Stimulated activated CD8-positive, alpha-beta memory T cell treated with anti-CD3 and anti-CD28 coated beads, Interleukin-12 subunit alpha, Interleukin-12 subunit beta, amount 100 ng/mL, for 1 hour (primary cell): ENCODE data around the gene CAND1.

ENCODE experiments used
- DNase-seq: peaks from one replicate; pipeline ENCODE4 v3.0.0-alpha.2; 2020; ENCODE audit warnings: low read depth

CAND1 gene

GRCh38 chr12:67268896-67269632 lies at the start of gene CAND1:
Gene CAND1 (plus strand): TSS chr12:67269358. CDS start chr12:67269718, 360 bp downstream.
- DNase-seq, result peak; percentile 92

- no peak for DNase-seq
Measured at GRCh38 chr12:67220065-67220464, 49.1 kb upstream of the CAND1 start.

GRCh38 chr12:67222302-67222701 lies 46.9 kb upstream of the CAND1 start:
- DNase-seq, result no peak

- DNase-seq, result no peak
Measured at GRCh38 chr12:67223225-67223624, 45.9 kb upstream of the CAND1 start.

- DNase-seq, result no peak
Measured at GRCh38 chr12:67237231-67237630, 31.9 kb upstream of the CAND1 start.

GRCh38 chr12:67239061-67239460 lies 30.1 kb upstream of the CAND1 start:
- no peak for DNase-seq

- DNase-seq, result no peak
Measured at GRCh38 chr12:67241482-67241881, 27.7 kb upstream of the CAND1 start.

- no peak for DNase-seq
Measured at GRCh38 chr12:67243260-67243659, 25.9 kb upstream of the CAND1 start.

- DNase-seq, result no peak
Measured at GRCh38 chr12:67245571-67245970, 23.6 kb upstream of the CAND1 start.

- DNase-seq, result no peak
Measured at GRCh38 chr12:67251012-67251411, 18.1 kb upstream of the CAND1 start.

GRCh38 chr12:67254372-67255026 lies 14.7 kb upstream of the CAND1 start:
- no peak for DNase-seq

GRCh38 chr12:67256649-67257048 lies 12.5 kb upstream of the CAND1 start:
- DNase-seq, result no peak

GRCh38 chr12:67263471-67263870 lies 5.7 kb upstream of the CAND1 start:
- DNase-seq, result no peak

GRCh38 chr12:67268335-67268895 lies 743 bp upstream of the CAND1 start:
- peak; percentile 79 for DNase-seq

- DNase-seq, result peak; percentile 35
Measured at GRCh38 chr12:67269633-67270573, 745 bp downstream of the CAND1 start.

GRCh38 chr12:67270622-67271021 lies 1.5 kb downstream of the CAND1 start:
- no peak for DNase-seq

GRCh38 chr12:67271976-67272375 lies 2.8 kb downstream of the CAND1 start:
- DNase-seq, result no peak

GRCh38 chr12:67274186-67274585 lies 5.0 kb downstream of the CAND1 start:
- DNase-seq, result no peak

GRCh38 chr12:67275380-67275913 lies 6.3 kb downstream of the CAND1 start:
- no peak for DNase-seq

- no peak for DNase-seq
Measured at GRCh38 chr12:67276421-67276820, 7.3 kb downstream of the CAND1 start.

GRCh38 chr12:67279637-67280036 lies 10.5 kb downstream of the CAND1 start:
- DNase-seq, result no peak

GRCh38 chr12:67280088-67280487 lies 10.9 kb downstream of the CAND1 start:
- no peak for DNase-seq
